Measurements from ENCODE around the gene MEX3D.
"Not testable (repeated sequence)": the region's sequence is repeated elsewhere in the genome, so short reads cannot be mapped to it uniquely, and the experiment has no call there.

Gene MEX3D

DNA sequence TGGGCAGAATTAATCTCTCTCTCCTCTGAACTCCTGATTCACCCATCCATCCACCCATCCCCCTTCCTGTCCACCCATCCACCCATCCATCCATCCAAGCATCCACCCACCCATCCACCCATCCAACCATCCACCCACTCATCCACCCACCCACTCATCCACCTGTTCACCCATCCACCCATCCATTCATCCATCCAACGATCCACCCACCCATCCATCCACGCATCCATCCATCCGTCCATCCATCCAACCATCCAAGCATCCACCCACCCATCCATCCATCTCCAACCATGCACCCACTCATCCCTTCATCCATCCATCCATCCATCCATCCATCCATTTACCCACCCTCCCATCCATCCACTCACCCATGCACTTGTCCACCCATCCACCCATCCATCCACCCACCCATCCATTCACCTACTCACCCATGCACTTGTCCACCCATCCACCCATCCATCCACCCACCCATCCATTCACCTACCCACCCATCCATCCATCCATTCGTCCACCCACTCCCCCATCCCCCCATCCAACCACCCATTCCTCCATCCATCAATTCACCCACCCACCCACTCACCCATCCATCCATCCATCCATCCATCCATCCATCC is 18.7 kb downstream of the MEX3D start:
- no peak for TF ChIP-seq CTCF (IDR thresholded peaks at IDR 0.05; ENCODE audit: low read depth, low read length, missing control alignments)
- in situ Hi-C loops (cut with HindIII; ENCODE audit: low sequenced_read_pairs) = no loop called here

DNA sequence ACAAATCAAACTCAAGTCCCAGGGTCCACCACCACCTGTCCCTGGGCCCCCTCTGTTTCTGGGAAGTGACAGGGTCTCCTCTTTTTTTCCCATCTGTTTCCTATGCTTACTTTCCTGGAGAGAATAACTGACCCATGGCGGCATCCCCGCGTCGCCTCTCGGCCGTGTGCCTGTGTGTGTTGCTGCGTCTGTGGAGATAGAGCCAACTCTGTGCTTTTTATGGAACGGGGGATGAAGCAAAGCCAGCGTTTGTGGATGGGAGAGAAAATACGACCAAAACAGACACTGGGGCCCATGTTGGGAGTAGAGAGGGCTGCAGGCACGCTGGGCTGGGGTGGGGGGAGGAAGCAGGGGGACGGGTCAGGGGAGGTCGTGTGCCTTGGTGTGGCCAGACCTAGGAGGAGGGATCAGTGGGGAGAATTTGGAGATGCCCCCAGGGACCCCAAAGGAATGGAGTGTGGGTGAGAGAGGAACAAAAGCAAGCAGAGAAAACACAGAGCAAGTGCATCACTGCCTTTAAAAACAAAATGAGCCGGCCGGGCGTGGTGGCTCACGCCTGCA is 27.7 kb downstream of the MEX3D start:
- H3K4me3 ChIP-seq (ENCODE audit: low read depth, low read length) = no peak overlapping the region
- in situ Hi-C loops (cut with HindIII; ENCODE audit: low sequenced_read_pairs) = no loop called here
- DNase-seq (ENCODE audit: low read depth) = no peak
- no peak for TF ChIP-seq CTCF (IDR thresholded peaks at IDR 0.05; ENCODE audit: low read depth, low read length, missing control alignments)

More for the DNA sequence above, 18.7 kb downstream of the MEX3D start:
- DNase-seq (ENCODE audit: low read depth) = no peak
- no peak overlapping the region for H3K4me3 ChIP-seq (ENCODE audit: low read depth, low read length)

GRCh38 chr19:1539749-1540148 is 28.4 kb downstream of the MEX3D start:
- in situ Hi-C loops (cut with HindIII; ENCODE audit: low sequenced_read_pairs); DNase-seq (ENCODE audit: low read depth); H3K4me3 ChIP-seq (ENCODE audit: low read depth, low read length): not testable (repeated sequence)

DNA sequence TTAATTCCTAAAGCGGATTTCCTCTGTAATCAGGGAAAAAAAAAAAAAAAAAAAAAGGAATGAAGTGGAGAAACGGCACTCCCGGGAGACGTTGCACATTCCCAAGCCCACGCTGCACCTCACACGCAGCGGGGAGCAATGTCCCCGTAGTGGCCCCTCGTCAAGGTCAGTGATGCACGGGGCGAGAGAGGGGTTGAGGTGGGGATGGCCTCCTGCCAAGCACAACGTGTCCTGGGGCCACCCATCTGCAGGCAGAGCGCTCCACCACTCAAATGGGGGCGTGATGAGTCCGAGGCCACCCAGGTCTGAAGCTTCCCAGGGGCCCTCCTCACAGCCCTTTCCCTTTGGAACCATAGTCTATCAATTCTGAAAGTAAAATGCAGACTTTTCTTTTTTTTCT is 29.1 kb downstream of the MEX3D start:
- DNase-seq (ENCODE audit: low read depth) = no peak
- in situ Hi-C loops (cut with HindIII; ENCODE audit: low sequenced_read_pairs) = no loop called here
- H3K4me3 ChIP-seq (ENCODE audit: low read depth, low read length) = no peak overlapping the region
- no peak for TF ChIP-seq CTCF (IDR thresholded peaks at IDR 0.05; ENCODE audit: low read depth, low read length, missing control alignments)

DNA sequence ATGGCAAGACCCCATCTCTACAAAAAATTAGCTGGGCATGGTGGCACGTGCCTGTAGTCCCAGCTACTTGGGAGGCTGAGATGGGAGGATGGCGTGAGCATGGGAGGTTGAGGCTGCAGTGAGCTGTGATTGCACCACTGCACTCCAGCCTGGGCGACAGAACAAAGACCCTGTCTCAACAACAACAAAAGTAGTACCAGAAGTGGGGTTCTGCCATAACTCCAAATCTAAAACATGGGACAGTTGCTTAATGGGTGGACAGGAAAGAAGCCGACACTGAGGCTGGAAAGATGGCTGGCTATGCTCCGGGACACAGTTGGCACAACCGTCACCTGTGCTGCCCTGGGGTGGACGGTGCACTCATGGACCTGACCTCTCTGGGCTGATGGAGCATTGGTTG is 32.4 kb downstream of the MEX3D start:
- H3K4me3 ChIP-seq (ENCODE audit: low read depth, low read length); in situ Hi-C loops (cut with HindIII; ENCODE audit: low sequenced_read_pairs): not testable (repeated sequence)

GRCh38 chr19:1534972-1535371 is 33.2 kb downstream of the MEX3D start:
- TF ChIP-seq CTCF (IDR thresholded peaks at IDR 0.05; ENCODE audit: low read depth, low read length, missing control alignments) = no peak
- DNase-seq (ENCODE audit: low read depth) = no peak
- in situ Hi-C loops (cut with HindIII; ENCODE audit: low sequenced_read_pairs) = no loop called here
- H3K4me3 ChIP-seq (ENCODE audit: low read depth, low read length) = no peak overlapping the region

More for the DNA sequence above, 32.4 kb downstream of the MEX3D start:
- not testable (repeated sequence) for DNase-seq (ENCODE audit: low read depth)

DNA sequence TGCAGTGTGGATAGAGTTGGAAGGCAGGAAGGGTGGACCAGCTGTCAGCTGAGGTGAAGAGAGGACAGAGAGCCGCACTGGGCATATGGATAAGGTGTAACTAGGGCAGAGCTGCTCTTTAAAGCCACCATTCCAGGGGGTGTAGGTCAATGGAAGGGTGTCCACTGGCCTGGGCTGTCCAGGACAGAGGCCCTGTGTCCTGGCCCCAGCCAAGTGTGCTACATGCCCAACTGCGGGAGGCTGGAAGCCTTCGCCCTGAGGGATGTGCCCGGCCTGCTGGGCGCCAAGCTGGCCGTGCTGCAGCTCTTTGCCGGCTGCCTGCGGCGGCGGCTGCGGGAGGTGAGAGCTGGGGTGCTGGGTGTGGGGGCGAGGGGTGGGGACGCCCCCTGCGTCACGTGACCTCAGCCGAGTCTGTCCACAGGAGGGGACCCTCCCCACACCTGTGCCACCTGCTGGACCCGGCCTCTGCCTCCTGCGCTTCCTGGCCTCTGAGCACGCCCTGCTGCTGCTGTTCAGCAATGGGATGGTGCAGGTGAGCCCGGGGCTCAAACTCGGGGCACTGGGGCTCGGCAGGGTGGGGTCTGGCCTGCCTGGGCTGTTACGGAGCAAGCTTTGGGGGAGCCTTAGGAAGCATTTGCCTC is 34.5 kb downstream of the MEX3D start:
- no peak for TF ChIP-seq CTCF (IDR thresholded peaks at IDR 0.05; ENCODE audit: low read depth, low read length, missing control alignments)
- in situ Hi-C loops (cut with HindIII; ENCODE audit: low sequenced_read_pairs) = no loop called here
- DNase-seq (ENCODE audit: low read depth) = no peak
- H3K4me3 ChIP-seq (ENCODE audit: low read depth, low read length) = no peak overlapping the region
